ENCODE results near the gene TMEFF2. TPM values are rescaled to one million over a fixed set of nuclear protein-coding genes. Genes with fewer than 3 reads are reported as not detected.
A peak's percentile ranks its signal among the peaks of the same experiment; 100 is the strongest.

Gene TMEFF2
- total and polyA plus RNA-seq, 3 experiments from 2014 or later = not detected

DNA sequence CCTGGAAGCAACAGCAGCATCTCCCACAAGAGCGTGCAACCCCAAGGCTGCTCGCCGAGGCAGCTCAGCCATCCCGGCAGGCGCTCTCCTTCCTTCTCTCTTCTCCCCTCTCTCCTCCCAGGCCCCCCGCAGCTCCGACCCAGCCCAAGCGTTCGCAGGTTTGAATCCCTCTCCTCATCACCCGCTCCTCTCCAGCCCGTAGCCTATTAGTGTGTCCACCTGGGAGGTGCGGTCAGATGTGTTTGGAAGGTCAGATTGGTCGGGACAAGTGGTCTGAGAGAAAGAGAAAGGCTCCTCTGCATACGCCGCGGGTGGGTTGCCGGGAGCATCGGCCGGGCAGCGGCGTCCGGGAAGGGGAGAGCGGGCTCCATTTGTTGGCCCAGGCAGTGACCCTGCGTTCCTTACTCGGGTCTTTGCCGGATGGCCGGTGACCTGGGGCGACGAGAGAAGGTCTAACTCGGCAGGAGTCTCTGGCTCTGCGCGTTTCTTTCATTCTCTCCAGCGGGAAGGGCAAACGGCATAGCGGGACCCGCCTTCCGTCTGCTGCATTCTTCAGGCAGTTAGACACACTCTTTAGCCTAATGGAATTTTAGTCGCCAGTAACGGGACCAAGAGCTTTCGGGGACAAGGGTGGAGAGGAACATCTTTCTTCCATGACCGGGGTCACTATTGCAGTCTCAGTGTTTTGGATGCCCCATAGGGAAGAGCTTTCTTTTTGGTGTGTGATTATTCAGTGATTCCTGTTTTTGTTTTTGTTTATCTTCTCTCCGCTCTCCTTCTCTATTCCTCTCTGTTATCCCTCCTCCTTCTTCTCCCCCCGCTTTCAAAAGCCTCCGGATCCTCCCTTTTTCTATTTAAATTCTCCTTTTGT lies 1.1 kb upstream of the TMEFF2 start:
- H3K27ac Mint-ChIP-seq = peak overlapping the region in 1 of 8 donors; percentile 39
- H3K36me3 Mint-ChIP-seq = no peaks in the 10 kb centered on the region
- peaks cover 0 to 2% (median 0%) of the 10 kb centered on the region in 5 donors for H3K9me3 Mint-ChIP-seq
- POLR2A ChIA-PET = no interaction called here
- CTCF ChIA-PET = interaction anchor here (2.7 kb wide), 1 partner anchor 34 kb away, joined by 11 read pairs; no protein-coding TSS in a partner anchor
- no peaks in the 10 kb centered on the region for H3K36me3 ChIP-seq (ENCODE audit: insufficient read depth, low read length)
- H3K4me3 Mint-ChIP-seq = peak overlapping the region; percentile 58 to 85 (median 76)
- H3K4me1 ChIP-seq (ENCODE audit: insufficient read depth, low read length) = peaks cover 18% of the 10 kb centered on the region
- no peaks in the 10 kb centered on the region for H3K9me3 ChIP-seq (ENCODE audit: low read length)
- peaks cover 40 to 81% of the 10 kb centered on the region in 2 donors for H3K27me3 Mint-ChIP-seq
- peak overlapping the region; percentile 51 for H3K4me3 ChIP-seq (ENCODE audit: low read length)
- DNase-seq = peak in 1 of 5 donors; percentile 38
- no peak overlapping the region for H3K27ac ChIP-seq (ENCODE audit: low read depth, low read length)
- peaks cover 34% of the 10 kb centered on the region for H3K27me3 ChIP-seq (ENCODE audit: insufficient read depth, low read length, poor library complexity, severe bottlenecking)
- H3K4me1 Mint-ChIP-seq = peaks cover 24 to 34% (median 33%) of the 10 kb centered on the region in 3 donors

GRCh38 chr2:192194265-192194865 lies 368 bp downstream of the TMEFF2 start:
- DNase-seq = peak in 3 of 5 donors; percentile 10 to 44 (median 18)
- Mint-ChIP-seq H3K36me3 (no peaks in the 10 kb centered on the region), H3K4me1 (peaks cover 24 to 34% (median 33%) of the 10 kb centered on the region in 3 donors), H3K4me3 (peak overlapping the region; percentile 58 to 85 (median 76)), H3K9me3 (peaks cover 0 to 2% (median 0%) of the 10 kb centered on the region in 5 donors), H3K27me3 (peaks cover 45 to 83% of the 10 kb centered on the region in 2 donors), H3K27ac (peak overlapping the region in 1 of 8 donors; percentile 47)
- Histone ChIP-seq H3K36me3 (ENCODE audit: insufficient read depth, low read length) (no peaks in the 10 kb centered on the region), H3K27me3 (ENCODE audit: insufficient read depth, low read length, poor library complexity, severe bottlenecking) (peaks cover 34% of the 10 kb centered on the region), H3K9me3 (ENCODE audit: low read length) (no peaks in the 10 kb centered on the region), H3K4me1 (ENCODE audit: insufficient read depth, low read length) (peaks cover 18% of the 10 kb centered on the region), H3K4me3 (ENCODE audit: low read length) (peak overlapping the region; percentile 51), H3K27ac (ENCODE audit: low read depth, low read length) (no peak overlapping the region)
- ChIA-PET POLR2A (no interaction called here), CTCF (interaction anchor here (0.5 to 2.7 kb wide), 2 partner anchors 32 to 1058 kb away, joined by 3 to 11 read pairs; no protein-coding TSS in a partner anchor)

GRCh38 chr2:192190474-192190873 lies 4.3 kb downstream of the TMEFF2 start:
- no peaks in the 10 kb centered on the region for H3K36me3 ChIP-seq (ENCODE audit: insufficient read depth, low read length)
- peaks cover 19% of the 10 kb centered on the region for H3K27me3 ChIP-seq (ENCODE audit: insufficient read depth, low read length, poor library complexity, severe bottlenecking)
- Mint-ChIP-seq H3K27ac (no peak overlapping the region), H3K9me3 (no peaks in the 10 kb centered on the region), H3K36me3 (no peaks in the 10 kb centered on the region), H3K27me3 (peaks cover 39 to 71% of the 10 kb centered on the region in 2 donors), H3K4me1 (peaks cover 10 to 19% (median 18%) of the 10 kb centered on the region in 3 donors), H3K4me3 (no peak overlapping the region)
- DNase-seq = no peak
- H3K27ac ChIP-seq (ENCODE audit: low read depth, low read length) = no peak overlapping the region
- no peak overlapping the region for H3K4me3 ChIP-seq (ENCODE audit: low read length)
- ChIA-PET CTCF (no interaction called here), POLR2A (no interaction called here)
- H3K9me3 ChIP-seq (ENCODE audit: low read length) = no peaks in the 10 kb centered on the region
- peaks cover 6% of the 10 kb centered on the region for H3K4me1 ChIP-seq (ENCODE audit: insufficient read depth, low read length)

- ChIA-PET CTCF (no interaction called here), POLR2A (no interaction called here)
- no peaks in the 10 kb centered on the region for H3K4me1 Mint-ChIP-seq
- H3K4me3 Mint-ChIP-seq = no peak overlapping the region
- H3K27ac ChIP-seq (ENCODE audit: low read depth, low read length) = no peak overlapping the region
- peaks cover 5% of the 10 kb centered on the region for H3K27me3 ChIP-seq (ENCODE audit: insufficient read depth, low read length, poor library complexity, severe bottlenecking)
- H3K36me3 ChIP-seq (ENCODE audit: insufficient read depth, low read length) = no peaks in the 10 kb centered on the region
- H3K27ac Mint-ChIP-seq = no peak overlapping the region
- H3K4me1 ChIP-seq (ENCODE audit: insufficient read depth, low read length) = no peaks in the 10 kb centered on the region
- H3K4me3 ChIP-seq (ENCODE audit: low read length) = no peak overlapping the region
- no peaks in the 10 kb centered on the region for H3K9me3 Mint-ChIP-seq
- peaks cover 22 to 51% of the 10 kb centered on the region in 2 donors for H3K27me3 Mint-ChIP-seq
- no peak for DNase-seq
- no peaks in the 10 kb centered on the region for H3K36me3 Mint-ChIP-seq
- H3K9me3 ChIP-seq (ENCODE audit: low read length) = no peaks in the 10 kb centered on the region
Measured at GRCh38 chr2:192186806-192187205, 7.9 kb downstream of the TMEFF2 start.

DNA sequence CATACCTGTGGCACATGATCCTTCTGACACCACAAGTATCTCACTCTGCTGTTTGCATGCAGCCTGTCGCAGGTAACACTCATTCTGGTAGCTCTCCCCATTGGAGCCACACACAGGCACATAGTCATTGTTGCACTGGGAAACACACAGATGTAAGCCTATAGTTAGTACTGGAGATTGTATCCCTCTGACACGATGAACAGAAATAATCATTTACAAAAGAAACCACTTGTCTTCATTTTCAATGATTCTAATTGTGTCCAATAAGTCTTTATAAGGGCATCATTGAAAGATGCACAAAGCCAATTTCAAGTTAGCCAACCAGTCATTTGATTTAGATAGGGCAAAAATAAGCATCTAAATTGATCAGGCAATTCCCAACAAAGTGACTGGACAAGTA lies 10.4 kb downstream of the TMEFF2 start:
- no peaks in the 10 kb centered on the region for H3K36me3 Mint-ChIP-seq
- ChIA-PET CTCF (no interaction called here), POLR2A (no interaction called here)
- Histone ChIP-seq H3K27ac (ENCODE audit: low read depth, low read length) (no peak overlapping the region), H3K9me3 (ENCODE audit: low read length) (no peaks in the 10 kb centered on the region), H3K36me3 (ENCODE audit: insufficient read depth, low read length) (no peaks in the 10 kb centered on the region), H3K4me3 (ENCODE audit: low read length) (no peak overlapping the region), H3K4me1 (ENCODE audit: insufficient read depth, low read length) (no peaks in the 10 kb centered on the region), H3K27me3 (ENCODE audit: insufficient read depth, low read length, poor library complexity, severe bottlenecking) (no peaks in the 10 kb centered on the region)
- H3K27me3 Mint-ChIP-seq = peaks cover 14 to 33% of the 10 kb centered on the region in 2 donors
- H3K4me3 Mint-ChIP-seq = no peak overlapping the region
- no peak for DNase-seq
- H3K4me1 Mint-ChIP-seq = no peaks in the 10 kb centered on the region
- no peaks in the 10 kb centered on the region for H3K9me3 Mint-ChIP-seq
- H3K27ac Mint-ChIP-seq = no peak overlapping the region

GRCh38 chr2:192183296-192183695 lies 11.4 kb downstream of the TMEFF2 start:
- no peak overlapping the region for H3K27ac ChIP-seq (ENCODE audit: low read depth, low read length)
- no peak for DNase-seq
- ChIA-PET POLR2A (no interaction called here), CTCF (no interaction called here)
- H3K4me3 Mint-ChIP-seq = no peak overlapping the region
- H3K36me3 ChIP-seq (ENCODE audit: insufficient read depth, low read length) = no peaks in the 10 kb centered on the region
- no peaks in the 10 kb centered on the region for H3K36me3 Mint-ChIP-seq
- no peak overlapping the region for H3K4me3 ChIP-seq (ENCODE audit: low read length)
- H3K27me3 Mint-ChIP-seq = peaks cover 7 to 28% of the 10 kb centered on the region in 2 donors
- no peaks in the 10 kb centered on the region for H3K9me3 Mint-ChIP-seq
- H3K4me1 Mint-ChIP-seq = no peaks in the 10 kb centered on the region
- no peaks in the 10 kb centered on the region for H3K9me3 ChIP-seq (ENCODE audit: low read length)
- H3K27ac Mint-ChIP-seq = no peak overlapping the region
- no peaks in the 10 kb centered on the region for H3K4me1 ChIP-seq (ENCODE audit: insufficient read depth, low read length)
- no peaks in the 10 kb centered on the region for H3K27me3 ChIP-seq (ENCODE audit: insufficient read depth, low read length, poor library complexity, severe bottlenecking)

DNA sequence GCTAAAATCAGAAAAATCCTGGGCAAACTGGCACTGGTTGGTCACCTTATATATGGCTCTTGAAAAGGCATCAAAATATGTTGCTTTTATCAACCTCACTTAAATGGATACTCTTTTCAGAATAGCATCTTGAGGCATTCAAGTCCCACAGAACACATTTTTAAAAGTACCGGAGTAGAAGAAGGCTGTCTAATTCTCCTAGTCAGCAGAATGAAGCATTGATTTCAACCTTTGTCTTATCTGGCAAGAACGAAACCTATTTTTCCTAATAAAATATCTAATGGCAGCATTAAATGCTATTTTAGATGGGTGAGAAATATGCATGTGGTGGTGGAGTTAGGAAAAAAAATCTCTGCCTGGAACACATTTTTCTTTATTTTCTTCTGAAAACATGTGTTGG lies 27.8 kb downstream of the TMEFF2 start:
- H3K27ac Mint-ChIP-seq = no peak overlapping the region
- Histone ChIP-seq H3K36me3 (ENCODE audit: insufficient read depth, low read length) (no peaks in the 10 kb centered on the region), H3K4me3 (ENCODE audit: low read length) (no peak overlapping the region), H3K9me3 (ENCODE audit: low read length) (no peaks in the 10 kb centered on the region), H3K27me3 (ENCODE audit: insufficient read depth, low read length, poor library complexity, severe bottlenecking) (no peaks in the 10 kb centered on the region), H3K27ac (ENCODE audit: low read depth, low read length) (no peak overlapping the region), H3K4me1 (ENCODE audit: insufficient read depth, low read length) (peaks cover 4% of the 10 kb centered on the region)
- peaks cover 10 to 46% of the 10 kb centered on the region in 2 donors for H3K27me3 Mint-ChIP-seq
- H3K4me3 Mint-ChIP-seq = no peak overlapping the region
- peaks cover 2 to 3% (median 3%) of the 10 kb centered on the region in 3 donors for H3K4me1 Mint-ChIP-seq
- H3K9me3 Mint-ChIP-seq = no peaks in the 10 kb centered on the region
- ChIA-PET CTCF (no interaction called here), POLR2A (no interaction called here)
- no peaks in the 10 kb centered on the region for H3K36me3 Mint-ChIP-seq
- no peak for DNase-seq

GRCh38 chr2:192165842-192166241 lies 28.9 kb downstream of the TMEFF2 start:
- Mint-ChIP-seq H3K4me3 (no peak overlapping the region), H3K4me1 (peaks cover 7 to 8% (median 8%) of the 10 kb centered on the region in 3 donors), H3K9me3 (no peaks in the 10 kb centered on the region), H3K27ac (no peak overlapping the region), H3K36me3 (no peaks in the 10 kb centered on the region), H3K27me3 (peaks cover 4 to 38% of the 10 kb centered on the region in 2 donors)
- peaks cover 10% of the 10 kb centered on the region for H3K4me1 ChIP-seq (ENCODE audit: insufficient read depth, low read length)
- H3K4me3 ChIP-seq (ENCODE audit: low read length) = no peak overlapping the region
- ChIA-PET CTCF (no interaction called here), POLR2A (no interaction called here)
- no peak overlapping the region for H3K27ac ChIP-seq (ENCODE audit: low read depth, low read length)
- H3K9me3 ChIP-seq (ENCODE audit: low read length) = no peaks in the 10 kb centered on the region
- H3K27me3 ChIP-seq (ENCODE audit: insufficient read depth, low read length, poor library complexity, severe bottlenecking) = no peaks in the 10 kb centered on the region
- no peak for DNase-seq
- H3K36me3 ChIP-seq (ENCODE audit: insufficient read depth, low read length) = no peaks in the 10 kb centered on the region
